ENCODE data around the gene HECTD2.
A peak's percentile ranks its signal among the peaks of the same experiment; 100 is the strongest.

HECTD2 gene

DNA sequence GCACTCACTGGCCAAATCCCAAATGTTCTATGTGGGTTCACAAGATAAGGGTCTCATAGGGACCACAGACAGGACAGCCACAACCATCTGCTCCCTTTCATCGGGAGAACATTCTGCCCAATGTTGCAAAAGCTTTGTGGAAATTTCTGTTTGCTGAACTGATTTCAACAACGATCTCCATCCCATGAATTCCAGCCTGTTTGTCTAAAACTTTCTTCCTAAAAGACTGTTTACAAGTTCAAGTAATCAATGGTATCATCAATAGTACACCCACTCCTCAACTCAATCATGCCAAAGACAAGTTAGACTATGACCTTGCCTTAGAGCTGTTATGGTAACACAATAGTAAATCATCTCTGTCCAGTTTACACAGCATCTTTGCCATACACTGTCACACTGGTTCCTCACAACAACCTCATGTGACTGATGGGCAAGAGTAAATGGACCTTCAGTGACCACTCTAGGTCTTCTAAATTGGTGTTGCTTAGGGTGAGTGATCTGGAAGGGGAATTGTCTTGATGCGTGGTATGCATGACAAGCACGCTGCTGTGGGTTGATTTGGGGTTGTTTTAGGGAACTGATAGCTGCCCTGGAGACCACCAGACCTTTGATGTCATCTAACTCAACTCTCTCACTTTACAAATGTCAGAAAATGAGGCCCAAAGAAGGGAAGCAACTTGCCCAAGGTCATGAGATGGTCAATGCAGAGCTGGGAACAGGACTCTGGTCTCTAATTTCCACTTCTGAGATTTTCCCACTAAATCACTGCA is 127.7 kb downstream of the HECTD2 start:
- Histone ChIP-seq H2BK15ac (ENCODE audit: low read length) (no peak overlapping the region), H3K79me1 (ENCODE audit: low read depth, low read length) (no peaks in the 10 kb centered on the region), H3K18ac (ENCODE audit: low read length) (no peak overlapping the region), H3K14ac (ENCODE audit: low read length) (no peak overlapping the region), H3K4me1 (ENCODE audit: control insufficient read depth in 2 of 2, insufficient read depth in 1 of 2, low read depth in 1 of 2, low read length in 2 of 2) (no peaks in the 10 kb centered on the region), H3K23ac (ENCODE audit: low read depth, low read length, poor library complexity) (no peak overlapping the region), H3K27me3 (ENCODE audit: control insufficient read depth in 3 of 3, insufficient read depth in 3 of 3, low read depth in 1 of 3, low read length in 3 of 3) (no peaks in the 10 kb centered on the region), H3K4ac (ENCODE audit: low read length) (no peak overlapping the region), H2BK5ac (ENCODE audit: low read length) (no peak overlapping the region), H3K4me3 (ENCODE audit: low read length in 2 of 2) (no peak overlapping the region), H3K9ac (ENCODE audit: low read depth, low read length, poor library complexity) (no peak overlapping the region), H3K36me3 (replicated peaks in 1 of 2; ENCODE audit: control insufficient read depth in 2 of 2, insufficient read depth in 2 of 2, low read length in 2 of 2) (no peaks in the 10 kb centered on the region), H2BK12ac (ENCODE audit: low read length) (no peak overlapping the region), H3K4me2 (ENCODE audit: insufficient read depth, low read length, poor library complexity, severe bottlenecking) (no peak overlapping the region), H4K8ac (ENCODE audit: low read depth, low read length) (no peak overlapping the region), H2AFZ (ENCODE audit: low read length) (no peak overlapping the region), H3K9me3 (replicated peaks in 1 of 2; ENCODE audit: control insufficient read depth in 2 of 2, insufficient read depth in 1 of 2, low read depth in 1 of 2, low read length in 2 of 2) (peaks cover 0 to 2% of the 10 kb centered on the region in 2 donors), H3K27ac (replicated peaks; ENCODE audit: low read length) (no peak overlapping the region), H2BK120ac (ENCODE audit: low read depth, low read length) (no peak overlapping the region), H2AK5ac (ENCODE audit: low read depth, low read length) (no peak overlapping the region), H4K91ac (ENCODE audit: low read depth, low read length, poor library complexity) (no peak overlapping the region)
- DNase-seq (ENCODE audit: low spot score): no peak
- WGBS, 2 donors (ENCODE audit: extremely low coverage in 2 of 2, insufficient read length in 2 of 2, insufficient replicate concordance in 1 of 2): no CpG with 5 or more reads among the region's 4 CpGs

DNA sequence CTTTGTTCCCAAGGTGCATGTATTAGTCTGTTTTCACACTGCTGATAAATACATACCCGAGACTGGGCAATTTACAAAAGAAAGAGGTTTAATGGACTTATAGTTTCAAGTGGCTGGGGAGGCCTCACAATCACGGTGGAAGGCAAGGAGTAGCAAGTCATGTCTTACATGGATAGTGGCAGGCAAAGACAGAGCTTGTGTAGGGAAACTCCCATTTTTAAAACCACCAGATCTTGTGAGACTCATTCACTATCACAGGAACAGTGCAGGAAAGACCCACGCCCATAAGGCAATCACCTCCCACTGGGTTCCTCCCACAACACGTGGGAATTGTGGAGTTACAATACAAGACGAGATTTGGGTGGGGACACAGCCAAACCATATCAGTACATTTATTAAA is 129.8 kb downstream of the HECTD2 start:
- H3K9me3 ChIP-seq (replicated peaks in 1 of 2; ENCODE audit: control insufficient read depth in 2 of 2, insufficient read depth in 1 of 2, low read depth in 1 of 2, low read length in 2 of 2): peaks cover 0 to 2% of the 10 kb centered on the region in 2 donors
- H3K18ac ChIP-seq (ENCODE audit: low read length): no peak overlapping the region
- no peak overlapping the region for H3K14ac ChIP-seq (ENCODE audit: low read length)
- no peaks in the 10 kb centered on the region for H3K27me3 ChIP-seq (ENCODE audit: control insufficient read depth in 3 of 3, insufficient read depth in 3 of 3, low read depth in 1 of 3, low read length in 3 of 3)
- H3K4ac ChIP-seq (ENCODE audit: low read length): no peak overlapping the region
- H4K8ac ChIP-seq (ENCODE audit: low read depth, low read length): no peak overlapping the region
- H2BK12ac ChIP-seq (ENCODE audit: low read length): no peak overlapping the region
- no peak overlapping the region for H3K9ac ChIP-seq (ENCODE audit: low read depth, low read length, poor library complexity)
- H3K4me3 ChIP-seq (ENCODE audit: low read length in 2 of 2): no peak overlapping the region
- no peak overlapping the region for H2BK120ac ChIP-seq (ENCODE audit: low read depth, low read length)
- no peaks in the 10 kb centered on the region for H3K36me3 ChIP-seq (replicated peaks in 1 of 2; ENCODE audit: control insufficient read depth in 2 of 2, insufficient read depth in 2 of 2, low read length in 2 of 2)
- no peak overlapping the region for H3K4me2 ChIP-seq (ENCODE audit: insufficient read depth, low read length, poor library complexity, severe bottlenecking)
- H3K23ac ChIP-seq (ENCODE audit: low read depth, low read length, poor library complexity): no peak overlapping the region
- no peaks in the 10 kb centered on the region for H3K79me1 ChIP-seq (ENCODE audit: low read depth, low read length)
- no peak overlapping the region for H2BK5ac ChIP-seq (ENCODE audit: low read length)
- H4K91ac ChIP-seq (ENCODE audit: low read depth, low read length, poor library complexity): no peak overlapping the region
- H2AK5ac ChIP-seq (ENCODE audit: low read depth, low read length): no peak overlapping the region
- DNase-seq (ENCODE audit: low spot score): no peak
- no CpG with 5 or more reads among the region's 5 CpGs for WGBS, 2 donors (ENCODE audit: extremely low coverage in 2 of 2, insufficient read length in 2 of 2, insufficient replicate concordance in 1 of 2)
- no peaks in the 10 kb centered on the region for H3K4me1 ChIP-seq (ENCODE audit: control insufficient read depth in 2 of 2, insufficient read depth in 1 of 2, low read depth in 1 of 2, low read length in 2 of 2)
- H2BK15ac ChIP-seq (ENCODE audit: low read length): no peak overlapping the region
- H2AFZ ChIP-seq (ENCODE audit: low read length): no peak overlapping the region
- H3K27ac ChIP-seq (replicated peaks; ENCODE audit: low read length): no peak overlapping the region

DNA sequence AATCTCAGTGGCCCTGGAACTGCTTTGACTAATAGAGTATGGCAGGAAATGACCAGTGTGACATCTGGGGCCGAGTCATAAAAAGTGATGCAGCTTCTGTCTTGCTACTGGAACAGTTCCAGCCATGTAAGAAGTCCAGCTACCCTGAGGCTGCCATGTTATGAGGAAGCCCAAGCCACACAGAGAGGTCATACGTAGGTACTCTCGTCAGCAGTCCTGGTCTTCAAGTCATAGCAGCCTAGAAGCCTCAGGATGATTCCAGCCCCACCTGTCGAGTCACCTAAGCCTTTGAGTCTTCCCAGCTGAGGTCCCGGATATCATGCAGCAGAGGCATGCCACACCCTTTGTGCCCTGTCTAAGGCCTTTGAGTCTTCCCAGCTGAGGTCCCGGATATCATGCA is 130.6 kb downstream of the HECTD2 start:
- Histone ChIP-seq H3K9ac (ENCODE audit: low read depth, low read length, poor library complexity) (no peak overlapping the region), H3K4ac (ENCODE audit: low read length) (no peak overlapping the region), H3K36me3 (replicated peaks in 1 of 2; ENCODE audit: control insufficient read depth in 2 of 2, insufficient read depth in 2 of 2, low read length in 2 of 2) (no peaks in the 10 kb centered on the region), H3K18ac (ENCODE audit: low read length) (no peak overlapping the region), H2BK120ac (ENCODE audit: low read depth, low read length) (no peak overlapping the region), H2AK5ac (ENCODE audit: low read depth, low read length) (no peak overlapping the region), H3K9me3 (replicated peaks in 1 of 2; ENCODE audit: control insufficient read depth in 2 of 2, insufficient read depth in 1 of 2, low read depth in 1 of 2, low read length in 2 of 2) (peaks cover 0 to 2% of the 10 kb centered on the region in 2 donors), H3K79me1 (ENCODE audit: low read depth, low read length) (no peaks in the 10 kb centered on the region), H3K14ac (ENCODE audit: low read length) (no peak overlapping the region), H2BK15ac (ENCODE audit: low read length) (no peak overlapping the region), H4K91ac (ENCODE audit: low read depth, low read length, poor library complexity) (no peak overlapping the region), H3K4me2 (ENCODE audit: insufficient read depth, low read length, poor library complexity, severe bottlenecking) (no peak overlapping the region), H3K4me1 (ENCODE audit: control insufficient read depth in 2 of 2, insufficient read depth in 1 of 2, low read depth in 1 of 2, low read length in 2 of 2) (no peaks in the 10 kb centered on the region), H3K23ac (ENCODE audit: low read depth, low read length, poor library complexity) (no peak overlapping the region), H3K4me3 (ENCODE audit: low read length in 2 of 2) (no peak overlapping the region), H2AFZ (ENCODE audit: low read length) (no peak overlapping the region), H2BK12ac (ENCODE audit: low read length) (no peak overlapping the region), H2BK5ac (ENCODE audit: low read length) (no peak overlapping the region), H3K27ac (replicated peaks; ENCODE audit: low read length) (no peak overlapping the region), H4K8ac (ENCODE audit: low read depth, low read length) (no peak overlapping the region), H3K27me3 (ENCODE audit: control insufficient read depth in 3 of 3, insufficient read depth in 3 of 3, low read depth in 1 of 3, low read length in 3 of 3) (no peaks in the 10 kb centered on the region)
- no CpG with 5 or more reads among the region's 6 CpGs for WGBS, 2 donors (ENCODE audit: extremely low coverage in 2 of 2, insufficient read length in 2 of 2, insufficient replicate concordance in 1 of 2)
- DNase-seq (ENCODE audit: low spot score): no peak

DNA sequence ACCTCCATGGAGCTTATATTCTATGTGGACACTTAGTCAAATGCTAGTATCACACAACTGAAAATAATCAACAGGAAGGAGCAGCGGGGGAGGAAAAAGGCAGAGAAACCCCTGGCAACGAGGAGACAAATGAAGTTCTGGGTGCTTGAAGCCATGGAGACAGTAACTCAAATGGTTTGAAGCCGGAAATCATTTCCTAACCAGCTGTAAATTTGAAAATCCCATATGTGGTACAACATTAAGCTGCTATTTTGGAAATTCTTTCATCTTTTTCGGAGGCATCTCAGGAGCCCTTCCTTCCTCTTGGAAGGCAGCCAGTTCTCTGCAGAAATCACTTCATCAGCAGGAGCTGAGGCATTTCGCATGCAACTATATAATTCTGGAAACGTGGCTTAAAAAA is 131.3 kb downstream of the HECTD2 start:
- no CpG with 5 or more reads among the region's 6 CpGs for WGBS, 2 donors (ENCODE audit: extremely low coverage in 2 of 2, insufficient read length in 2 of 2, insufficient replicate concordance in 1 of 2)
- Histone ChIP-seq H2BK15ac (ENCODE audit: low read length) (no peak overlapping the region), H2BK12ac (ENCODE audit: low read length) (no peak overlapping the region), H3K79me1 (ENCODE audit: low read depth, low read length) (no peaks in the 10 kb centered on the region), H3K36me3 (replicated peaks in 1 of 2; ENCODE audit: control insufficient read depth in 2 of 2, insufficient read depth in 2 of 2, low read length in 2 of 2) (no peaks in the 10 kb centered on the region), H2BK120ac (ENCODE audit: low read depth, low read length) (no peak overlapping the region), H3K4me2 (ENCODE audit: insufficient read depth, low read length, poor library complexity, severe bottlenecking) (no peak overlapping the region), H3K4ac (ENCODE audit: low read length) (no peak overlapping the region), H3K23ac (ENCODE audit: low read depth, low read length, poor library complexity) (no peak overlapping the region), H3K9ac (ENCODE audit: low read depth, low read length, poor library complexity) (no peak overlapping the region), H3K9me3 (replicated peaks in 1 of 2; ENCODE audit: control insufficient read depth in 2 of 2, insufficient read depth in 1 of 2, low read depth in 1 of 2, low read length in 2 of 2) (peaks cover 0 to 2% of the 10 kb centered on the region in 2 donors), H4K8ac (ENCODE audit: low read depth, low read length) (no peak overlapping the region), H3K14ac (ENCODE audit: low read length) (no peak overlapping the region), H4K91ac (ENCODE audit: low read depth, low read length, poor library complexity) (no peak overlapping the region), H3K4me3 (ENCODE audit: low read length in 2 of 2) (no peak overlapping the region), H3K27me3 (ENCODE audit: control insufficient read depth in 3 of 3, insufficient read depth in 3 of 3, low read depth in 1 of 3, low read length in 3 of 3) (no peaks in the 10 kb centered on the region), H3K4me1 (ENCODE audit: control insufficient read depth in 2 of 2, insufficient read depth in 1 of 2, low read depth in 1 of 2, low read length in 2 of 2) (no peaks in the 10 kb centered on the region), H3K18ac (ENCODE audit: low read length) (no peak overlapping the region), H2BK5ac (ENCODE audit: low read length) (no peak overlapping the region), H3K27ac (replicated peaks; ENCODE audit: low read length) (no peak overlapping the region), H2AK5ac (ENCODE audit: low read depth, low read length) (no peak overlapping the region), H2AFZ (ENCODE audit: low read length) (peak overlapping the region; percentile 43)
- no peak for DNase-seq (ENCODE audit: low spot score)
